HEK293 (cell line): Measurements from ENCODE around the gene OR10H3.

Source experiments
- BCL6B ChIP-seq: fragments of 450-650 bp; formaldehyde crosslinking; IDR thresholded peaks from 2 replicates; pipeline ENCODE4 v1.5.1; 2017; ENCODE audit warnings: missing biosample characterization, missing genetic modification characterization
- KLF8 ChIP-seq: fragments of 450-650 bp; formaldehyde crosslinking; IDR thresholded peaks from 2 replicates; pipeline ENCODE4 v1.5.1; 2016; ENCODE audit warnings: missing biosample characterization, missing genetic modification characterization
- MYNN ChIP-seq: fragments of 450-650 bp; formaldehyde crosslinking; IDR thresholded peaks from 2 replicates; pipeline ENCODE4 v1.5.1; 2016; ENCODE audit warnings: missing biosample characterization, missing genetic modification characterization, borderline replicate concordance
- PBX3 ChIP-seq: sonication (generic); formaldehyde crosslinking; IDR thresholded peaks from 2 replicates; pipeline ENCODE4 v1.8.1; 2022; ENCODE audit warnings: mild to moderate bottlenecking, moderate library complexity, missing genetic modification reagents
- SP2 ChIP-seq: fragments of 450-650 bp; formaldehyde crosslinking; IDR thresholded peaks from 2 replicates; pipeline ENCODE4 v1.5.1; 2016; ENCODE audit warnings: missing biosample characterization, missing genetic modification characterization
- ZBTB1 ChIP-seq: fragments of 450-650 bp; formaldehyde crosslinking; IDR thresholded peaks from 2 replicates; pipeline ENCODE4 v1.5.1; 2016; ENCODE audit warnings: missing biosample characterization, missing genetic modification characterization
- ZBTB17 ChIP-seq: fragments of 450-650 bp; formaldehyde crosslinking; IDR thresholded peaks from 2 replicates; pipeline ENCODE4 v1.5.1; 2016; ENCODE audit warnings: missing biosample characterization, missing genetic modification characterization
- ZNF133 ChIP-seq: fragments of 450-650 bp; formaldehyde crosslinking; IDR thresholded peaks from 2 replicates; pipeline ENCODE4 v1.5.1; 2016; ENCODE audit warnings: missing biosample characterization, missing genetic modification characterization
- ZNF624 ChIP-seq: fragments of 450-650 bp; formaldehyde crosslinking; IDR thresholded peaks from 2 replicates; pipeline ENCODE4 v1.5.1; 2017; ENCODE audit warnings: missing biosample characterization, missing genetic modification characterization
- TF ChIP-seq, protein P1 (sequence below): fragments of 450-650 bp; formaldehyde crosslinking; IDR thresholded peaks from 2 replicates; pipeline ENCODE4 v1.5.1; 2016; ENCODE audit warnings: missing biosample characterization, missing genetic modification characterization, low read depth
- TF ChIP-seq, protein P2 (sequence below): fragments of 450-650 bp; formaldehyde crosslinking; IDR thresholded peaks from 2 replicates; pipeline ENCODE4 v1.5.1; 2016; ENCODE audit warnings: missing biosample characterization, missing genetic modification characterization

- TF ChIP-seq KLF8 (no peak), ZBTB1 (tag by site-specific recombination) (no peak), ZNF624 (no peak), MYNN (tag by site-specific recombination) (no peak), PBX3 (no peak), BCL6B (tag by site-specific recombination) (no peak), SP2 (no peak), ZBTB17 (tag by site-specific recombination) (no peak), ZNF133 (tag by site-specific recombination) (no peak)
- TF ChIP-seq, protein P1, sequence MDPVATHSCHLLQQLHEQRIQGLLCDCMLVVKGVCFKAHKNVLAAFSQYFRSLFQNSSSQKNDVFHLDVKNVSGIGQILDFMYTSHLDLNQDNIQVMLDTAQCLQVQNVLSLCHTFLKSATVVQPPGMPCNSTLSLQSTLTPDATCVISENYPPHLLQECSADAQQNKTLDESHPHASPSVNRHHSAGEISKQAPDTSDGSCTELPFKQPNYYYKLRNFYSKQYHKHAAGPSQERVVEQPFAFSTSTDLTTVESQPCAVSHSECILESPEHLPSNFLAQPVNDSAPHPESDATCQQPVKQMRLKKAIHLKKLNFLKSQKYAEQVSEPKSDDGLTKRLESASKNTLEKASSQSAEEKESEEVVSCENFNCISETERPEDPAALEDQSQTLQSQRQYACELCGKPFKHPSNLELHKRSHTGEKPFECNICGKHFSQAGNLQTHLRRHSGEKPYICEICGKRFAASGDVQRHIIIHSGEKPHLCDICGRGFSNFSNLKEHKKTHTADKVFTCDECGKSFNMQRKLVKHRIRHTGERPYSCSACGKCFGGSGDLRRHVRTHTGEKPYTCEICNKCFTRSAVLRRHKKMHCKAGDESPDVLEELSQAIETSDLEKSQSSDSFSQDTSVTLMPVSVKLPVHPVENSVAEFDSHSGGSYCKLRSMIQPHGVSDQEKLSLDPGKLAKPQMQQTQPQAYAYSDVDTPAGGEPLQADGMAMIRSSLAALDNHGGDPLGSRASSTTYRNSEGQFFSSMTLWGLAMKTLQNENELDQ, result no peak
- TF ChIP-seq, protein P2, sequence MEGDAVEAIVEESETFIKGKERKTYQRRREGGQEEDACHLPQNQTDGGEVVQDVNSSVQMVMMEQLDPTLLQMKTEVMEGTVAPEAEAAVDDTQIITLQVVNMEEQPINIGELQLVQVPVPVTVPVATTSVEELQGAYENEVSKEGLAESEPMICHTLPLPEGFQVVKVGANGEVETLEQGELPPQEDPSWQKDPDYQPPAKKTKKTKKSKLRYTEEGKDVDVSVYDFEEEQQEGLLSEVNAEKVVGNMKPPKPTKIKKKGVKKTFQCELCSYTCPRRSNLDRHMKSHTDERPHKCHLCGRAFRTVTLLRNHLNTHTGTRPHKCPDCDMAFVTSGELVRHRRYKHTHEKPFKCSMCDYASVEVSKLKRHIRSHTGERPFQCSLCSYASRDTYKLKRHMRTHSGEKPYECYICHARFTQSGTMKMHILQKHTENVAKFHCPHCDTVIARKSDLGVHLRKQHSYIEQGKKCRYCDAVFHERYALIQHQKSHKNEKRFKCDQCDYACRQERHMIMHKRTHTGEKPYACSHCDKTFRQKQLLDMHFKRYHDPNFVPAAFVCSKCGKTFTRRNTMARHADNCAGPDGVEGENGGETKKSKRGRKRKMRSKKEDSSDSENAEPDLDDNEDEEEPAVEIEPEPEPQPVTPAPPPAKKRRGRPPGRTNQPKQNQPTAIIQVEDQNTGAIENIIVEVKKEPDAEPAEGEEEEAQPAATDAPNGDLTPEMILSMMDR, result no peak
These were observed 38.5 kb downstream of the OR10H3 start for GRCh38 chr19:15776264-15776663.
